ENCODE results near the gene CNGA4. TPM values are rescaled to one million over a fixed set of nuclear protein-coding genes. Genes with fewer than 3 reads are reported as not detected.

Gene CNGA4
- total and polyA plus RNA-seq, 2 donors (not counting 1 experiment from before 2014, with no cell fraction given), result 0.79 to 1.9 TPM

- Histone ChIP-seq H4K20me1 (ENCODE audit: control insufficient read depth, insufficient read depth, low read length, poor library complexity, severe bottlenecking) (no peaks in the 10 kb centered on the region), H3K9me3 (ENCODE audit: control extremely low read depth in 1 of 3, control insufficient read depth in 2 of 3, insufficient read depth in 1 of 3, low read length in 2 of 3) (no peaks in the 10 kb centered on the region), H3K27ac (ENCODE audit: low read length in 2 of 2) (no peak overlapping the region), H3K4me1 (ENCODE audit: control insufficient read depth in 2 of 2, insufficient read depth in 2 of 2, low read length in 2 of 2) (no peaks in the 10 kb centered on the region), H3K9ac (ENCODE audit: low read length) (no peak overlapping the region), H3K79me2 (ENCODE audit: control insufficient read depth, insufficient read depth, low read length) (no peaks in the 10 kb centered on the region), H2AFZ (ENCODE audit: insufficient read depth, low read depth, low read length, poor library complexity, severe bottlenecking) (no peak overlapping the region), H3K27me3 (replicated peaks in 1 of 4; ENCODE audit: control extremely low read depth in 1 of 4, control insufficient read depth in 3 of 4, insufficient read depth in 4 of 4, low read length in 3 of 4) (no peaks in the 10 kb centered on the region), H3K4me3 (ENCODE audit: control extremely low read depth in 1 of 5, extremely low read depth in 1 of 5, insufficient read depth in 1 of 5, low read depth in 2 of 5, low read length in 4 of 5) (no peak overlapping the region), H3K36me3 (replicated peaks in 1 of 2; ENCODE audit: control extremely low read depth in 1 of 2, control insufficient read depth in 1 of 2, extremely low read depth in 1 of 2, insufficient read depth in 2 of 2, low read length in 1 of 2) (peaks cover 4 to 86% of the 10 kb centered on the region in 2 experiments), H3K4me2 (replicated peaks; ENCODE audit: low read depth, low read length, poor library complexity, severe bottlenecking) (no peak overlapping the region)
- DNase-seq (no peak), ATAC-seq (ENCODE audit: low read depth) (no peak)
- H3K4me1 Mint-ChIP-seq, result no peaks in the 10 kb centered on the region
- CTCF ChIA-PET, result no interaction called here
- H3K9me3 Mint-ChIP-seq (ENCODE audit: insufficient read depth), result no peaks in the 10 kb centered on the region
- H3K27me3 Mint-ChIP-seq, result no peaks in the 10 kb centered on the region
- H3K4me3 Mint-ChIP-seq, result no peak overlapping the region
- POLR2A ChIA-PET, result no interaction called here
- no CpG with 5 or more reads among the region's 2 CpGs for WGBS (ENCODE audit: insufficient coverage)
- intact Hi-C loops (cut with micrococcal nuclease), result no loop called here
- no peak overlapping the region for H3K27ac Mint-ChIP-seq
- no peak for TF ChIP-seq EZH2 (IDR thresholded peaks at IDR 0.05; ENCODE audit: borderline replicate concordance, insufficient read depth, low read depth, low read length, poor library complexity, severe bottlenecking)
- TF ChIP-seq CTCF (IDR thresholded peaks at IDR 0.05), result no peak
Measured at GRCh38 chr11:6219359-6219758, 19.5 kb upstream of the CNGA4 start.

DNA sequence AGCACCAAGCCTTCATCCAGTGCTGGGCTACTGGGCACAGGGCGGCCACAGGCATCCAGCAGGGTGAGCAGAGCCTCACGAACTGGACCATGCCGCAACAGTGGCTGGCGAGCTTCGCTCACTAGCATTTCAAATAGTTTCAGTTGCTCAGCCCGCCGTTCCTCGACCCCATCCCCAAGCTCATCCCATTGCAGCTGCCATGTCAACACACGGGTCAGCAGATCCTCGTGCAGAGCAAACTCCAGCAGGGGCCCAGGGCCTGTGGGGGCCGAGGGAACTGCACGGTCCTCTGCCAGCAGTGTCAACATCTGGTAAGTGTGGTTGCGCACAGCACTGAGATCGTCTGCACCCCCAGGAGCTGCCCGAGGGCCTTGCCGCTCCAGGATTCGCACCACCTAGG lies 15.0 kb upstream of the CNGA4 start:
- Histone ChIP-seq H3K27ac (ENCODE audit: low read length in 2 of 2) (no peak overlapping the region), H4K20me1 (ENCODE audit: control insufficient read depth, insufficient read depth, low read length, poor library complexity, severe bottlenecking) (peaks cover 11% of the 10 kb centered on the region), H3K4me1 (ENCODE audit: control insufficient read depth in 2 of 2, insufficient read depth in 2 of 2, low read length in 2 of 2) (peaks cover 0 to 7% of the 10 kb centered on the region in 2 donors), H3K79me2 (ENCODE audit: control insufficient read depth, insufficient read depth, low read length) (peaks cover 19% of the 10 kb centered on the region), H3K9ac (ENCODE audit: low read length) (no peak overlapping the region), H2AFZ (ENCODE audit: insufficient read depth, low read depth, low read length, poor library complexity, severe bottlenecking) (no peak overlapping the region), H3K4me2 (replicated peaks; ENCODE audit: low read depth, low read length, poor library complexity, severe bottlenecking) (no peak overlapping the region), H3K9me3 (ENCODE audit: control extremely low read depth in 1 of 3, control insufficient read depth in 2 of 3, insufficient read depth in 1 of 3, low read length in 2 of 3) (no peaks in the 10 kb centered on the region), H3K4me3 (ENCODE audit: control extremely low read depth in 1 of 5, extremely low read depth in 1 of 5, insufficient read depth in 1 of 5, low read depth in 2 of 5, low read length in 4 of 5) (no peak overlapping the region), H3K36me3 (replicated peaks in 1 of 2; ENCODE audit: control extremely low read depth in 1 of 2, control insufficient read depth in 1 of 2, extremely low read depth in 1 of 2, insufficient read depth in 2 of 2, low read length in 1 of 2) (peaks cover 5 to 54% of the 10 kb centered on the region in 2 experiments), H3K27me3 (replicated peaks in 1 of 4; ENCODE audit: control extremely low read depth in 1 of 4, control insufficient read depth in 3 of 4, insufficient read depth in 4 of 4, low read length in 3 of 4) (no peaks in the 10 kb centered on the region)
- Mint-ChIP-seq H3K9me3 (ENCODE audit: insufficient read depth) (no peaks in the 10 kb centered on the region), H3K4me1 (peaks cover 14% of the 10 kb centered on the region), H3K27ac (no peak overlapping the region), H3K4me3 (no peak overlapping the region), H3K27me3 (no peaks in the 10 kb centered on the region)
- no peak for DNase-seq
- TF ChIP-seq CTCF (IDR thresholded peaks at IDR 0.05), result no peak
- TF ChIP-seq EZH2 (IDR thresholded peaks at IDR 0.05; ENCODE audit: borderline replicate concordance, insufficient read depth, low read depth, low read length, poor library complexity, severe bottlenecking), result no peak
- CTCF ChIA-PET, result no interaction called here
- 97% methylated on average over 17 of the region's 17 CpGs for WGBS (ENCODE audit: insufficient coverage)
- intact Hi-C loops (cut with micrococcal nuclease), result no loop called here
- no peak for ATAC-seq (ENCODE audit: low read depth)
- POLR2A ChIA-PET, result no interaction called here

Data from B cell (primary cell).